NCI-H2196 treated with DMSO at 0.1 percent for 48 hours (cell line): Measurements from ENCODE around the gene EIF4E3.

Source experiments
- DNase-seq: peaks from one replicate; lab custom pipeline; 2025; ENCODE audit not compliant: unreplicated experiment; lab: John Stamatoyannopoulos, UW

The EIF4E3 gene

GRCh38 chr3:71725271-71725991 lies at the start of gene EIF4E3:
Gene EIF4E3 (minus strand): TSS chr3:71725402. CDS start chr3:71725367, 35 bp downstream.
- DNase-seq, result no peak

DNA sequence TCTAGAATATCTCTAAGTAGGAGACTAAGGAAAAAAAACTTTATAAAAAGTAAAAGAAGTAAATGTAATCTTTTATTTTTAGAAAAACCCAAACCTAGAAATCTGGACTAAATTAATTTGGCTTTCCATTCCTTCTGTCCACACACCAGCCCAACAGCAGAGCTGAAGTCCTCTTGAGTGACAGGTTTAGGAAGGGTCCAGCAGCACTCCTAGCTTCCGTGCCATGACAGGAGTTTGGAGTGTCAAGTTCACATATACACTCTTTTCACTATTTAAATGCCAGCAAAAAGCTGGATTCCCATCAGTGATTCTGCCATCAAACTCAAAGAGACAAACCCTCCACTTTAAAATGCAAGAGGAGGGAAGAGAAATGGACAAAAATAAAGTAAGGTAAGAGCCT lies 46.7 kb upstream of the EIF4E3 start:
- DNase-seq, result no peak

DNA sequence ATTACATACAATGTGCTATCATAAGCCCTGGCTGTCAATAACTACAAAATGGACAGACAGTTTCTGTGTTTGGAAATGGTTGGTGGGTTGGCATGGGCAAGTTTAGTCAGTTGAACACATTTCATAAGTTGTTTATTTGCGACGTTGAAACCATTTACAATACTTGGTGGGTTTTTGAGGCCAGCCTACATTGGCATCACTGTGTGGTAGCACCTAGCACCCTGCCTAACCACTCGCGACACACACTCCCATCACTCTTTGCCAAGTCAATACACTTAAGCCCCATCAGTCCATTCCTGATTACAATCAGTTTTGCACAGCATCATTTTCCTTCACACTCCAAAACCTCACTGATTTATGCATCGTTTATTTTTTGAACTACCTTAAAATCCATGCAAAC lies 45.9 kb upstream of the EIF4E3 start:
- DNase-seq, result no peak

DNA sequence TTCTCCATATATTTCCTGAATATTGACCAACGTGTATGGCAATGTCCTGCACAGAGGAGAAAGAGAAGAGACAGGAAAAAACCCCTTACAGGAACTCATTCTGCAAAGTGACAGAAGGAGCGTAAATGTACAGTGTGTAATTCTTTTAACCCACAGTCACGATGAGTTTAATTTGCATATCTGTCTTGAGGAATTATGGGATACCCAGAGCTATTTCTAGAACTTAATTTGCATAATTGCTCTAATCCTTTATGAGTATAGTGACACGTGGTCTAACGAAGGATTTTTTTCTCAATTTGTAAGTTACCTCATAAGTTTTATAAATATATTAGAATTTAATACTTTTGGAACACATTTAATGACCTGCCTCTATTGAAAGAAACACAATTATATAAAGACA lies 38.2 kb upstream of the EIF4E3 start:
- DNase-seq, result no peak

GRCh38 chr3:71760140-71760539 lies 34.9 kb upstream of the EIF4E3 start:
- DNase-seq, result no peak

DNA sequence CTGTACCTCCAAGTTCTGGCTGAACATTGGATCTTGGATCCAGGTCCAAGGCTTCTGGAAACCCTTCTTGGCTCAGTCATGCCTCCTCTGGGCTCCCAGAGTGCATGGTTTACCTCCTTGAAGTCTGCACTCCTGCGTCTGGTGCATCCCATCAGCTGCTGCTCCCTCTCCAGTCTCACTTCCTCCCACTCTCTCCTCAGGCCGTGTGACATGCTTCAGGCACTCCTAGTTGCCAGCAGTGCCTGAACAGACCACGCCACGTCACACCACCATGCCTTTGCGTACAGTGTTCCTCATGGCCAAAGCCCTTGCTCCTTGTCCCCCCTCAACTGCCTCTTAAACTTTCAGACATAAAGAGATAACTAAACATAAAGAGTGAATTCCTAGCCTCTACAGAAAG lies 34.2 kb upstream of the EIF4E3 start:
- DNase-seq, result no peak

DNA sequence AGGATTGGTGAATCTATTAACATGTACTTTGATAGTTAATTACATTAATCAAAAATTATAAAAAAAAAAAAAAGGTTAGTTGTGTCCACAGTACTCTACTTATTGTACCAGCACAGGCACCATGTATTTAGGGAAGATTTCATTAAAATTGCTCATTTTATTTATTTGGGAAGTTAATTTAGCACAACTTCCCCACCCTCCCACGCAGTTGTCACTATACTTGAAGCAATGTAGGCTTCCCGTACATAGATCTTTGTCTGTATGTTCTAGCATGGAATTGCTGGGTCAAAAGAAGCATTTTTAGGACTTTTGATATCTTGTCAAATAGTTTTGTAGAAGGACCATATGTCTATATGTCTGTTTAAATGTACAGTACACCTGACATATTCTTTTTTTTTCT lies 32.9 kb upstream of the EIF4E3 start:
- no peak for DNase-seq

- DNase-seq, result no peak
These were observed 29.5 kb upstream of the EIF4E3 start for GRCh38 chr3:71754610-71755253.

DNA sequence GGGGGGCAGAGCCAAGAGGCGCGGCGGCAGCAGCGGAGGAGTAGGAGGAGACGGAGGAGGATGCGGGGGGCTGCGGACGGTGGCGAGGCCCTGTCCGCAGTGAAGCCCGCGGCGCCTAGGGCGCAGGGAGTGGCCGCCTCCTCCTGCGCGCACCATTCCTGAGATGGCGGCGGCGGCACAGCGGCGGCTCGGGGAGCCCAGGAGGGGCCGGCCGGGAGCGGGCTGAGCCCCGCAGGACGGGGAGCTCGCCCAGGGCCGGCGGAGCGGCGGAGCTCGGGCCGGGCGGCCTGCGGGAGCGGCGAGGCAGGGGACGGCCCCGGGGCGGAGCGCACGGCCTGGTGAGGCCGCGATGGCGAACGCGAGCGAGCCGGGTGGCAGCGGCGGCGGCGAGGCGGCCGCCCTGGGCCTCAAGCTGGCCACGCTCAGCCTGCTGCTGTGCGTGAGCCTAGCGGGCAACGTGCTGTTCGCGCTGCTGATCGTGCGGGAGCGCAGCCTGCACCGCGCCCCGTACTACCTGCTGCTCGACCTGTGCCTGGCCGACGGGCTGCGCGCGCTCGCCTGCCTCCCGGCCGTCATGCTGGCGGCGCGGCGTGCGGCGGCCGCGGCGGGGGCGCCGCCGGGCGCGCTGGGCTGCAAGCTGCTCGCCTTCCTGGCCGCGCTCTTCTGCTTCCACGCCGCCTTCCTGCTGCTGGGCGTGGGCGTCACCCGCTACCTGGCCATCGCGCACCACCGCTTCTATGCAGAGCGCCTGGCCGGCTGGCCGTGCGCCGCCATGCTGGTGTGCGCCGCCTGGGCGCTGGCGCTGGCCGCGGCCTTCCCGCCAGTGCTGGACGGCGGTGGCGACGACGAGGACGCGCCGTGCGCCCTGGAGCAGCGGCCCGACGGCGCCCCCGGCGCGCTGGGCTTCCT lies 28.8 kb upstream of the EIF4E3 start, which contains the start of gene GPR27:
TSS of gene GPR27 (plus strand) at position 155 of the 909 bp plus-strand sequence. CDS start at position 350, 195 bp downstream.
- DNase-seq, result no peak

DNA sequence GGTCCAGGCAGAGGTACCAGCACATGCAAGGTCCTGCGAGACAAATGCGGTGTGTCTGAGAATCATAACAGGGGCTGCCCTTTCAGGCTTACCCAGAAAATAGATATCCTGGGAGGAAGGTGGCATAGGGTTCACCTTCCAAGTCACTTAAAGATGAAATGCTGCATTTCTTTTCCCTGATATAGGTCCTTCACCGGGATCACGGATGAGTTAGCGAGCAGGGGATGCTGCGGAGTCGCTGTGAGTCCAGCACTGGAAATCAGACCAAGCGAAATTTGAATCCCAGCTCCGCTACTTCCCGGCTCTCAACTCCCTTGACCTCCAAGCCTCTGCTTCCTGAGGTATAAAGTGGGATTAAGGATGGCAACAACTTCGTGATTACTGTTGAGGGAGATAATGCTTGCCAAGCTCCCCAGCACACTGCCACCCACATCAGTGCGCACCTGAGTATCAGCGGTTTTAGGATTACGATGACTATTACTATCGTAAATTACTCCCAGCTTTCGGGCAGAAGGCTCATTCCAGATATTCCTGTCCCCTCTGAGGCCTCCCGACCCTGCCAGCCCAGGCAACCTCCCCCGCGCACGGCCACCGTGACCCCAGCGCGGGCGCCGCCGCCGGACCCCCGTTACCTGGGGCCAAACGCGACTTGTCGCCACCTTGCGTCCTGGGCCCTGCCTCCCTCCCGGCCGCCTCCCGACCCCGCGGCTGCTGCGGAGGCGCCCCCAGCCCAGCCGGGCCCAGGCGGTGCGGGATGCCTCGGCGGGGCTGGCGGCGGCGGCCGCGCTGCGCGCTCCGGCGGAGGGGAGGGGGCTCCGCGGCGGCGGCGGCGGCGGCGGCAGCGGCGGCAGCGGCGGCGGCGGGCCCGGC lies 27.9 kb upstream of the EIF4E3 start:
- no peak for DNase-seq

DNA sequence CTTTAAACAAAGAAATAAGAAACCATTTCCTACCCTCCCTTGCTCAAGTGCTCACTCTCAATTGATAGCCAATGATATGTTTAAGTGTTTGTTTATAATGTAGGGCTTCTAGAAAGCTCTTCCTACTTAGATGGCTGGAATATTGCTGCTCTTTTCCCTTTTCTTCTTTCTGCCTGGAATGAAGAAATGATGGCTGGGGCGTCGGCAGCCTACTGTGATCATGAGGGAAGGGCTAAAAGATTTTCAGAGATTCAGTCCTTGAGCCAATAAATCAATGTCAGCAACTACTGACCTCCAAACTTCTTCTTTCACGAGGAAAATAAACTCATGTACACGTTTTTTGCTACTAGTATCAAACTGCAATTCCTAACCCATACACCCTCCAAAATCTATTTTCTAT lies 26.4 kb upstream of the EIF4E3 start:
- no peak for DNase-seq

- DNase-seq, result no peak
These were observed 19.5 kb upstream of the EIF4E3 start for GRCh38 chr3:71744738-71745137.

DNA sequence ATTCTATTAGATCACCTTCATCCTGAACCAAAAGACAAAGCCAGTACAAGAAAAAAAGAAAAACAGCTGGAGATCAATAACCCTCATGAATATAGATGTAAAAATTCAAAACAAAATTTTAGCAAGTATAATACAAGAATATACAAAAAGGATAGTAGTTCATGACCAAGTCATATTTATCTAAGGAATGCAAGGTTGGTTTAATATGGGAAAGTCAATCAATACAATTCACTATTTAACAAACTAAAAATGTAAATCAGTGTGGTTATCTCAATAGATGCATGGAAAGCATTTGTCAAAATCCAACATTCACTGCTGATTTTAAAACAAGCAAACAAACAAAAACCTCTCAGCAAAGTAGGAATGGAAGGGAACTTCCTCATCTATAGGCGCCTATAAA lies 17.4 kb upstream of the EIF4E3 start:
- DNase-seq, result no peak

DNA sequence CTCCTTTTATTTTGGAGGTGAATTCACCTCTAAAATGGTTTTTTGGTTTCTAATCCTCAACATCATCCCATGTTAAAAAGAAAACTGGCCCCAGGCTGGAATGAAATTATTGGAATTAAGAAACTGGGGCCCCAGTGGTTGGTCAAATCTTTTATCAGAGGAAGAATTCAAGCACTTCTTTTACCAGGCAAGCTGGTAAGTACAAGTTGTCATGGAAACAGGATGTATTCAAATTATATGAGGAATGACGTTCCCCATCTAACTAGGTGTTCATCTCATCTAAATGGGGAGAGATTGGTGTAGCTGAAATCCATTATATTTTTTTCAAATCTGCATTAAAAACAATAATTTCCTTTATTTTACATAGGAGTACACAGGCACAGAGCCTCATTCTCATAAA lies 9.7 kb upstream of the EIF4E3 start:
- no peak for DNase-seq

DNA sequence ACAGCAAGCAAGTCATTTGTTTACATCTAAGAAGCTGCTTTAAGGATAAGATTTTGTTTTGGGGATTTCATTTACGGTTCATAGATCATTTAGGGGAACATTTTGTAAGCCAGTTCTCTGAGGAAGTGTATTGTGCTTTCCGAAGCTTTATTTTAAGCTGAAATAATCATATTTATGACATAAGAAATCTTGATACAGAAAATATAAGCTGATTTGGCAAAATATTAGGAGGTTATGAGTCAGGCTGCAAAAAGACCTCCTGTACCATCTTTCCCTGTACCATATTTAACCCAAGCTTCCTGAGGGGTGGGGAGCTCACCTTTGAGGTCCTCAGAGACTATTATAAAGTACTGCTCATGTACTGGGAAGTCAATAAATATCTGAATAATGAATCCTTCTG lies 8.1 kb upstream of the EIF4E3 start:
- no peak for DNase-seq

DNA sequence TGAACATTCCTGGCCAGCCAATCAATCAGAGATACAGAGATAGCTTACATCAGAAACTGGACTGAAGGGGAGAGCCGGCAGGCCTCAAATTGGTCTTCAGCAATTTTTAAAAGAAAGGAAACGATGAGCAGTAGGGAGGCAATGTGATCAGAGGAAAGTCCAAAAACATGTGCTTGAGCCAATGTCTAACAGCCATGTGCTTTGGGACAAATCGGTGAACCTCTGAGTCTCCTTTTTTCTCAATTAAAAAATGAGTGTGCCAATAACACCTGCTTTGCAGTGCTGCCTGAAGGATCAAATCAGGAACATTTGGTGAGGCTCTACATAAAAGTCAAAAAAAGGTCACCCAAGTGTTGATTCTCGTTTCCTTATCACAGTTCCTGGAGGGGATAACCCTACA lies 7.4 kb upstream of the EIF4E3 start:
- no peak for DNase-seq

- DNase-seq, result no peak
These were observed 3.6 kb upstream of the EIF4E3 start for GRCh38 chr3:71728632-71729342.

GRCh38 chr3:71726146-71726545 lies 944 bp upstream of the EIF4E3 start:
- DNase-seq, result no peak

DNA sequence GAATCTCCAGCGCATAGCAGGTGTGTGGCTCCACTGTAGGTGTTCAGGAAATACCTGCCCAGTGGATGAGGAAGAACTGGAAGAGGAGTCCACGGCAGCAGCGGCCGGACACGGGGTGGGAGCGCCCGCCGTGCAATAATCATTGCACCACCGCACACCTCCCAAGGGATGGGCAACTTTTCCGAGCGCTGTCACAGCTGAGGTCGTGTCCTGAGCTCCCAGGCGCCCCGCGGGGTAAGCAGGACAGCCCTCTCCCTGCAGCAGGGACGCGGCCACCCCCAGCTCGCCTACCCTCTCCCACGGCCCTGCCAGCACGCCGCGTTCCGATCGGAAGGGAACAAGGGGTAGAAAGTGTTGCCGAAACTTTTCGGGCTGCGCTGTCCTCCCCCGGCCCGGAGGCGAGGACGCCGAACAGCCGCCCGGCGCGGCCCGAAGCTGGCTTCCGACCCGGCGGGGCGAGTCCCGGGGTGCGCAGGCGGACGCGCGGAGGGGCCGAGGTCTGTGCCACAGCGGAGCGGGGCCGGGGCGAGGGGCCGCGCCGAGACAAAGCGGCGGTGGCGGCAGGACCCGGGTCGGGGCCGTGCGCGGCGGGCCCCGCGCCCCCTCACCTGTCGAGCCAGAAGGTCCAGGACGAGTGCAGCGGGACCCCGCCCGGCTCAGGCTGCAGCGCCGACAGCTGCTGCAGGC lies 475 bp downstream of the EIF4E3 start:
- no peak for DNase-seq

DNA sequence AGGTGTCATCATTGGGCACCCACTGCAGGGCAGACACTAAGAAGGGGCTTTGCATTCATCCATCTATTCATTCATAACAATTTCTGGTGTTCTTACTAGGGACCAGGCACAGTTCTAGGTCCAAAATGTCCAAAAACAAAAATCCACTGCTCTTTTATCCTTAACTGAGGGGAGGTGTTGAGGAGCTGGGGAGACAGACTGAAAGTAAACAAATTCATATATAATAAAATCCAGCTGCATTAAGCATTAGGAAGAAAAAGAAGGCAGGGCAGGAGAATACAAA lies 1.1 kb downstream of the EIF4E3 start:
- no peak for DNase-seq
